ENCODE measurements around the gene TSHZ3.

- TF ChIP-seq EZH2 (IDR thresholded peaks at IDR 0.05; ENCODE audit: insufficient read depth, low read length) (no peak), CTCF (IDR thresholded peaks at IDR 0.05; ENCODE audit: insufficient read depth, low read depth, low read length) (no peak)
These were observed 38.7 kb downstream of the TSHZ3 start for GRCh38 chr19:31310432-31311133.

Measured in astrocyte (in vitro differentiated cells and primary cell).